OCI-LY3 (cell line): ENCODE results near the gene GPR21.

Source experiments
- H2AFZ ChIP-seq: fragments of 200-600, 300-600 bp; shearing (Covaris generic); 2 replicates; pipeline ENCODE4 v1.6.0; 2014; ENCODE audit warnings: antibody characterized with exemption, low read depth, low read length
- H3K27ac ChIP-seq: fragments of 200-600, 300-600 bp; sonication (generic); 2 replicates; pipeline ENCODE4 v1.5.1; 2014; ENCODE audit warnings: mild to moderate bottlenecking, low read length, moderate library complexity, mixed read lengths
- H3K27me3 ChIP-seq: fragments of 200-600, 300-600 bp; sonication (generic); 2 replicates; pipeline ENCODE4 v1.6.1; 2014; ENCODE audit warnings: low read depth, low read length, mixed read lengths
- H3K36me3 ChIP-seq: fragments of 200-600, 300-600 bp; sonication (generic); replicated peaks from 2 replicates; pipeline ENCODE3; 2014; ENCODE audit warnings: low read depth, low read length, mixed read lengths
- H3K4me1 ChIP-seq: fragments of 300-600, 200-600 bp; sonication (generic); 2 replicates; pipeline ENCODE4 v1.6.1; 2014; ENCODE audit warnings: low read length, mixed read lengths
- H3K4me2 ChIP-seq: fragments of 200-600, 300-600 bp; sonication (generic); 2 replicates; pipeline ENCODE4 v1.6.1; 2014; ENCODE audit warnings: low read length, mixed read lengths
- H3K4me3 ChIP-seq: fragments of 300-600, 200-600 bp; sonication (generic); 2 replicates; pipeline ENCODE4 v1.5.1; 2014; ENCODE audit warnings: antibody characterized with exemption, mild to moderate bottlenecking, low read length, moderate library complexity
- H3K79me2 ChIP-seq: fragments of 300-600, 200-600 bp; shearing (Covaris generic); 2 replicates; pipeline ENCODE4 v1.6.1; 2014; ENCODE audit warnings: mild to moderate bottlenecking, low read length, mixed read lengths
- H3K9ac ChIP-seq: fragments of 300-600, 200-600 bp; shearing (Covaris generic); 2 replicates; pipeline ENCODE4 v1.6.0; 2014; ENCODE audit warnings: mild to moderate bottlenecking, low read length, moderate library complexity
- H3K9me3 ChIP-seq: fragments of 200-600, 300-600 bp; shearing (Covaris generic); 2 replicates; pipeline ENCODE4 v1.6.1; 2014; ENCODE audit warnings: low read length, mixed read lengths; ENCODE audit not compliant: insufficient read depth
- H4K20me1 ChIP-seq: fragments of 200-600, 300-600 bp; sonication (generic); 2 replicates; pipeline ENCODE4 v1.6.1; 2016; ENCODE audit warnings: low read length, mixed read lengths; ENCODE audit not compliant: insufficient read depth
- EZH2phosphoT487 ChIP-seq: fragments of 200-600 bp; shearing (Covaris generic); IDR thresholded peaks from 2 replicates; pipeline ENCODE4 v1.6.1; 2018; ENCODE audit warnings: antibody characterized with exemption, mixed run types, low read depth
- TF ChIP-seq, protein P1 (sequence below): fragments of 200-600, 300-600 bp; sonication (generic); IDR thresholded peaks from 2 replicates; pipeline ENCODE4 v1.5.1; 2014; ENCODE audit warnings: antibody characterized with exemption, low read length, low read depth

GPR21 gene, protein sequence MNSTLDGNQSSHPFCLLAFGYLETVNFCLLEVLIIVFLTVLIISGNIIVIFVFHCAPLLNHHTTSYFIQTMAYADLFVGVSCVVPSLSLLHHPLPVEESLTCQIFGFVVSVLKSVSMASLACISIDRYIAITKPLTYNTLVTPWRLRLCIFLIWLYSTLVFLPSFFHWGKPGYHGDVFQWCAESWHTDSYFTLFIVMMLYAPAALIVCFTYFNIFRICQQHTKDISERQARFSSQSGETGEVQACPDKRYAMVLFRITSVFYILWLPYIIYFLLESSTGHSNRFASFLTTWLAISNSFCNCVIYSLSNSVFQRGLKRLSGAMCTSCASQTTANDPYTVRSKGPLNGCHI

DNA sequence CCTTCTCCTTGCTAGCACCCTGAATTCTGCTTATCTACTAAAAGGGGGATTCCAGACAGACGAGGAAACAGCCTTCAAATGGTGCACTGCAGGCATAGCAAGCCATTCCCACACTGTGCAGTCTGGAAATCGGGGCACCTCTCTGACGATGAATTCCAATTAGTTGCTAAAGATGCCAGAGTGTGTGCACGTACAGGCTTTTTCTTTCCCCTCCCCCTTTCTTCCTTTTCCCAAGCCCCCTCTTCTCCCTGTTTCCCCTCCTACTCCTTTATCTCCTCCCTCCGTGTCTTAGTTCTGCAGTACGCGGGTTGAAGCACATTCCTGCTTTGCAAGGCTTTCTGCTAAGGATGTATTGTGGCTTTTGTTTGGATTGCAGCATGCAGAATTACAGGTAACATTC, at the start of gene GPR21:
TSS of gene GPR21 (plus strand) at position 316 of the 400 bp plus-strand sequence. CDS start 900 bp downstream, outside the sequence.
- Histone ChIP-seq H3K27ac (no peak within 1 kb of the TSS), H3K4me2 (no peak within 1 kb of the TSS), H3K9ac (no peak within 1 kb of the TSS), H2AFZ (no peak within 1 kb of the TSS), H3K4me3 (no peak within 1 kb of the TSS), H3K9me3 (no peaks in the 10 kb centered on the region), H3K27me3 (no peaks in the 10 kb centered on the region), H4K20me1 (no peaks in the 10 kb centered on the region), H3K4me1 (no peaks in the 10 kb centered on the region), H3K36me3 (peaks cover 4% of the 10 kb centered on the region), H3K79me2 (no peaks in the 10 kb centered on the region)
- TF ChIP-seq, protein P1, sequence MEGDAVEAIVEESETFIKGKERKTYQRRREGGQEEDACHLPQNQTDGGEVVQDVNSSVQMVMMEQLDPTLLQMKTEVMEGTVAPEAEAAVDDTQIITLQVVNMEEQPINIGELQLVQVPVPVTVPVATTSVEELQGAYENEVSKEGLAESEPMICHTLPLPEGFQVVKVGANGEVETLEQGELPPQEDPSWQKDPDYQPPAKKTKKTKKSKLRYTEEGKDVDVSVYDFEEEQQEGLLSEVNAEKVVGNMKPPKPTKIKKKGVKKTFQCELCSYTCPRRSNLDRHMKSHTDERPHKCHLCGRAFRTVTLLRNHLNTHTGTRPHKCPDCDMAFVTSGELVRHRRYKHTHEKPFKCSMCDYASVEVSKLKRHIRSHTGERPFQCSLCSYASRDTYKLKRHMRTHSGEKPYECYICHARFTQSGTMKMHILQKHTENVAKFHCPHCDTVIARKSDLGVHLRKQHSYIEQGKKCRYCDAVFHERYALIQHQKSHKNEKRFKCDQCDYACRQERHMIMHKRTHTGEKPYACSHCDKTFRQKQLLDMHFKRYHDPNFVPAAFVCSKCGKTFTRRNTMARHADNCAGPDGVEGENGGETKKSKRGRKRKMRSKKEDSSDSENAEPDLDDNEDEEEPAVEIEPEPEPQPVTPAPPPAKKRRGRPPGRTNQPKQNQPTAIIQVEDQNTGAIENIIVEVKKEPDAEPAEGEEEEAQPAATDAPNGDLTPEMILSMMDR, result no peak
- TF ChIP-seq EZH2phosphoT487, result no peak

DNA sequence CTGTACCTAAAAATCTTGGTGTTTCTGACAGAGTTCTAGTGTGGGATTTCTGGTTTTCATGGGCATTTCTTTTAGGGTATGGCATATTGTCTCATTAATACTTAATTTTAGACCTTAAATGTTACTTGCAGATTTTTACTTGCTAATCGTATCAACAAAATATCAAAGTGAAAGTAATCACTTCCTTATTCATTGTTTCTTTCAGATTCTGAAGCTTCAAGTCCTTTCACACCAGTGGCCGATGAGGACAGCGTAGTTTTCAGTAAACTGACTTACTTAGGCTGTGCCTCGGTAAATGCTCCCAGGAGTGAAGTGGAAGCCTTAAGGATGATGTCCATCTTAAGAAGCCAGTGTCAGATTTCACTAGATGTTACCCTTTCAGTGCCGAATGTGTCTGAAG, 47.5 kb upstream of the GPR21 start:
- no peaks in the 10 kb centered on the region; the same call in 1 of the 2 replicates for H4K20me1 ChIP-seq
- H3K4me1 ChIP-seq, result peaks cover 37% of the 10 kb centered on the region
- peaks cover 25% of the 10 kb centered on the region for H3K36me3 ChIP-seq
- H3K9ac ChIP-seq, result peak overlapping the region; percentile 45; the same call in 1 of the 2 replicates
- peak overlapping the region; percentile 79 for H3K4me2 ChIP-seq
- peaks cover 30% of the 10 kb centered on the region; the same call in 1 of the 2 replicates for H3K79me2 ChIP-seq
- H3K4me3 ChIP-seq, result peak overlapping the region; percentile 55
- H3K27ac ChIP-seq, result peak overlapping the region; percentile 66
- peak overlapping the region; percentile 22; the same call in 1 of the 2 replicates for H2AFZ ChIP-seq
- no peaks in the 10 kb centered on the region for H3K9me3 ChIP-seq
- TF ChIP-seq, protein P1, result no peak
- no peak for TF ChIP-seq EZH2phosphoT487
- H3K27me3 ChIP-seq, result no peaks in the 10 kb centered on the region

DNA sequence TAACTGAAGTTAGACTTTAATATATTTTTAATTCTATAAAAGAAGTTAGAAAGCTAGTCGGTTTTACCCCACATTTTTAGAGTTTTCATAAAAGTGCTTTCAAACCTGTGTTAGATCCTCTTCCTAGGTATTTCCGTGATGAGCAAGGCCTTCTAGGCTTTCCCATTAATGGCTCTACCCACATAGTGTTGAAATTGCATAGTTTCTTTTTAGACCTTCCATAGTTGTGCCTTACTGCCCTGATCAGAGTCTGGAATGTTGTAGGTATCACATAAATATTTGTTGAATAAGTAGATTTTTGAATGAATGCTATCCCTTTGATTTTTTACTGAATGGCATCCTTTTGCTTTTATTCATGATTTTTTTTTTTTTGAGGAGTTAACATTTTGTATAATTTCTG, 45.3 kb upstream of the GPR21 start:
- peaks cover 14% of the 10 kb centered on the region; the same call in 1 of the 2 replicates for H3K79me2 ChIP-seq
- H3K4me3 ChIP-seq, result peak overlapping the region; percentile 58
- no peaks in the 10 kb centered on the region for H4K20me1 ChIP-seq
- H3K4me2 ChIP-seq, result peak overlapping the region; percentile 72
- peak overlapping the region; percentile 94 for H3K27ac ChIP-seq
- peaks cover 25% of the 10 kb centered on the region for H3K36me3 ChIP-seq
- TF ChIP-seq, protein P1, result no peak
- no peak for TF ChIP-seq EZH2phosphoT487
- no peaks in the 10 kb centered on the region for H3K27me3 ChIP-seq
- H3K9me3 ChIP-seq, result no peaks in the 10 kb centered on the region
- peak overlapping the region; percentile 46 for H3K9ac ChIP-seq
- peaks cover 38% of the 10 kb centered on the region for H3K4me1 ChIP-seq
- no peak overlapping the region for H2AFZ ChIP-seq

DNA sequence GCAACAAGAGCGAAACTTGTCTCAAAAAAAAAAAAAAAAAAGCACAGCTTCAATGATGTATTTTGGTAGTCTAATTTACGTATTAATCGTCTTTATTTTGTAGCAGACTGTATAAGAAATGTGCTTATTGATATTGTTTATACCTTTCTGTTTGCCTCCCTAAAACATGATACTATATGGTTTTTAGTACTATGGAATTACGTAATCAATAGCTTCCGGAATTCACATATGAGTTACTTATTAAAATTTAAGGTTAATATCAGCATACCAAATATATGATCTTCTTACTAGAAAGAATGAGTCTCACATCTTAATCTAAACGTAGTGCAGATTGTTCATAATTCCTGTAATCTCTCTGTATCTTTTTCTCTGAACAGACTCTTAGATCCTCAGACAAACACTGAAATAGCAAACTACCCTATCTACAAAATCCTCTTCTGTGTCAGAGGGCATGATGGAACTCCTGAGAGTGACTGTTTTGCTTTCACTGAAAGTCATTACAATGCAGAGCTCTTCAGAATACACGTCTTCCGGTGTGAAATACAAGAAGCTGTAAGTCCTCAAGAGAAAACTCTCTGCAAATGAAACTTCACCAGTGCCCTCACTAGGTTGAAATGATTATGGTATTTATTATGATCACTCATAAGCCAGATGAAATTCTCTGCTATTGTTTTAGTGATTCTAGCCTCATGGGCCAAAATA, 44.4 kb upstream of the GPR21 start:
- Histone ChIP-seq H3K9me3 (no peaks in the 10 kb centered on the region), H3K36me3 (peaks cover 25% of the 10 kb centered on the region), H2AFZ (peak overlapping the region; percentile 33; the same call in 1 of the 2 replicates), H3K27me3 (no peaks in the 10 kb centered on the region), H4K20me1 (no peaks in the 10 kb centered on the region), H3K4me1 (peaks cover 38% of the 10 kb centered on the region), H3K4me2 (peak overlapping the region; percentile 72), H3K4me3 (peak overlapping the region; percentile 58), H3K27ac (peak overlapping the region; percentile 94), H3K79me2 (peaks cover 14% of the 10 kb centered on the region; the same call in 1 of the 2 replicates), H3K9ac (peak overlapping the region; percentile 46)
- TF ChIP-seq EZH2phosphoT487, result no peak
- TF ChIP-seq, protein P1, result peak; percentile 46
